AG20443 (cell line): ENCODE results near the gene DYNLT2B.
"Not testable (repeated sequence)": the region's sequence is repeated elsewhere in the genome, so short reads cannot be mapped to it uniquely, and the experiment has no call there.

Source experiments
- DNase-seq: peaks from one replicate; pipeline ENCODE4 v3.0.0; 2012; ENCODE audit warnings: low spot score, mixed read lengths

The DYNLT2B gene

DNA sequence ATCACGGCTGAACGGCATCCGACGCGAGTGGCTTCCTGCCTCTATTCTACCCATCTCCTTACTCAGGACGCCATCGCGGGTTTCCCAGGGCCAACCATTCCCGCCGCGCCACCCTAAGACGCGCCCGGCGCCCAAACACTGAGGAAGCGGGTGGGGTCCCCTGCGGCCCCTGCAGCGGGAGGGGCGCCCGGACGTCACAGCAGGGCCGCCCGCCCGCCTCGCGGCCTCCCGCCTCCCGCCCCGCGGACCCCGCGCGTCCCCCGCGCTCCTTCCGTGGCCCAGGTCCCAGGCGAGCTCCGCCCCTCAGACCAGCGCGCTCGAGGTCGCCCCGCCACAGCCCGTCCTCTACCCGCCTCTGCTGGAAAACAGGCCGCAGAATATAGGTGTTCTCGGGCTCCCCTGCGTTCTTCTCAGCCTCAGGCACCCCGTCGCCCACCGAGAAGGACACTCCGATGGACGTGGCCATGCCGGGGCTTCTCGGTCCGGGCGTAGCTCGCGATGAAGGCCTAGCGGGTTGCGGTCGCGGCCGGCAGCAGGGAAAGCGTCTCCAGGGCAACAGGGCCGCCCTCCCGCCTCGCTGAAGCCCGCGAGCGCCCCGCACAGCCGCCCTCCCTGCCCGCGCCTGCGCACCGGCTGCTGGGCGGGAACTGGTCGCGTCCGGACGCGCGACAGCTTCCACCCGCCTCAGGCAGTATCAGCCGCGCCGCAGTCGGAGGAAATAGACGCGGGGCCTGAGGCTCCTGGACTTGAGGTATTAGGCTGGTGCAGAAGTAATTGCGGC is at the start of gene DYNLT2B:
Gene DYNLT2B, minus strand, starts transcription at position 554 of the 781 bp plus-strand sequence. Its CDS starts 88 bp downstream, at position 466.
- DNase-seq = peak; percentile 100

DNA sequence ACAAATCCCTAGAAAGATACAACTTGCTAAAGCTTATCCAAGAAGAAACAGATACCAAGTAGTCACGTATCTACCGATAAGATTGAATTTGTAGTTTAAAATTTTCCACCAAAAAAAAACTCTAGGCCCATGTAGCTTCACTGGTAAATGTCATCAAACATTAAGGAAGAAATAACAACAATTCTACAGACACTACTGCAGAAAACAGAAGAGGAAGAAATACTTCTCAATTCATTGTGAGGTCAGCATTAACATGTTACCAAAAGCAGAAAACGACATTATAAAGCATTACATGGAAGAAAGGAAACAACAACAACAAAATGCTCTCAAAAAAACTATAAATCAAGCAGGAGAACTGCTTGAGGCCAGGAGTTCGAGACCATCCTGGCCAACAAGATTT is 47.7 kb upstream of the DYNLT2B start:
- no peak for DNase-seq

DNA sequence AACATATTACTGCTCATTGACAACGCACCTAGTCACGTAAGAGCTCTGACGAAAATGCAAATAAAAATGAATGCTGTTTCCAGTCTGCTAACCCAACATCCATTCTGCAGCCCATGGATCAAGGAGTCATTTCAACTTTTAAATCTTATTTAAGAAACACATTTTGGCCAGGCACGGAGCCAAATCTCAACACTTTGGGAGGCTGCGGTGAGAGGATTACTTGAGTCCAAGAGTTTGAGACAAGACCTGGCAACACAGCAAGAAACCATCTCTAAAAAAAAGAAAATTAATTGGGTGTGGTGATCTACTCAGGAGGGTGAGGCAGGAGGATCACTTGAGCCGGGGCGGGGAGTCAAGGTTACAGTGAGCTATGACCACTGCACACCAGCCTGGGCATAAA is 42.5 kb upstream of the DYNLT2B start:
- DNase-seq = no peak

DNA sequence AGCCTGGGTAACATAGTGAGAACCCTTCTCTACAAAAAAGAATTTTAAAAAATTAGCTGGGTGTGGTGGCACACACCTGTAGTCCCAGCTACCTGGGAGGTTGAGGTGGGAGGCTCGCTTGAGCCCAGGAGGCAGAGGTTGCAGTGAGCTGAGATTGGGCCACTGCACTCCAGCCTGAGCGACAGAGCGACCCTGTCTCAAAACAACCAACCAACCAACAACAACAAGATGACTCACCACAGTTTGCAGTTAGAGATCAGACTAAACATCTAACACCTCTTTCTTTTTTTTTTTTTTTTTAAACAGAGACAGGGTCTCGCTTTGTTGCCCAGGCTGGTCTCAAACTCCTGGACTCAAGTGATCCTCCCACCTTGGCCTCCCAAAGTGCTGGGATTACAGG is 40.5 kb upstream of the DYNLT2B start:
- not testable (repeated sequence) for DNase-seq

DNA sequence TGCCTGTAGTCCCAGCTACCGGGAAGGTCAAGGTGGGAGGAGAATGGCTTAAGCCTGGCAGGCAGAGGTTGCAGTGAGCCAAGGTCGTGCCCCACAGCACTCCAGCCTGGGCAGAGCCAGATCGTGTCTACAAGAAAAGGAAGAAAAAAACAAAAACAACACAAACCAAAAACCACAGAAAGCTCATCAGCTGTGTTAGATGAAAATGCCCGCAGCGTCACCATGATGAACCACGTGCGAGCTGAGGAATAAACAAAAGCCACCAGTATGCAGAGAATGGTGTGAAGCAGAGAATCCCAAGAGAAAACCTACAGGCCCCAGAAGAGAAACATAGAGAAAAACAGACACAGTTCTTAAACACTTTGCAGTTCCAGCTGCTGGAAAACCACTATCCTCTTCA is 39.9 kb upstream of the DYNLT2B start:
- DNase-seq = no peak

DNA sequence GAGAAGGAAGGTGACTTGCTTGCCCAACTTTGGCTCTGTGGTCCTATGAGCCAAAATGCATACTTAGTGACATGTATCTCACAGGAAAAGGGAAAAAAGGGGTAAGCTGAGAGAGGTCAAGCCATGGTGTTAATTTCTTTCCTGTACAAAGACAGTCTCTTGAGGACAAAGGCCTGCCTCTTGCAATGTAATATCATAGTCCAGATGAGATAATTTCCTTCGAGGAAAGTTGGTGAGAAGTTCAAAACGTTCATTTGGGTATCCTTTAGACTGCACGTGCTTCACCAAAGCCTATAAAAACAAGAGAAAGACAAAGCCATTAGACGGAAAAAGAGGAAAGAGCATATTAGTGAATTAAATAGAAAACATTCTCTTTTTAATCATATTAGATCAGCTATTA is 38.5 kb upstream of the DYNLT2B start:
- DNase-seq = no peak

DNA sequence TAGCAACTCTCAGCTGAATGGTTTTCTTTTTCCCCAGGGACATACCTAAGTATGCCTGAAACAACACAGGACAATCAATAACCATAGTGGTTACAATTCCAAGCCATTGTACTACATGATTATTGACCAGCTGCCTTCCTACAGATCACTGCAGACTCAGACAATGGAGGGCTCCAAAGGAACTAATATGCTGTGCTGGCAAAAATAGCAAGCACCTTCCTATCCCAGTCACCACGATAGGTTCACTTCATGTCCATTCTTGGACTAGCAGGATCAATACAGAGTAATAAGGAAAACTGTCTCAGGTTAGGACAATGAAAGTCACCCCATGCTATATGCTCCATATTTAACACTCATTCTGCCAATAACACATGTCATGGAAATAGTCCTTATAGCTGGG is 37.6 kb upstream of the DYNLT2B start:
- DNase-seq = no peak

DNA sequence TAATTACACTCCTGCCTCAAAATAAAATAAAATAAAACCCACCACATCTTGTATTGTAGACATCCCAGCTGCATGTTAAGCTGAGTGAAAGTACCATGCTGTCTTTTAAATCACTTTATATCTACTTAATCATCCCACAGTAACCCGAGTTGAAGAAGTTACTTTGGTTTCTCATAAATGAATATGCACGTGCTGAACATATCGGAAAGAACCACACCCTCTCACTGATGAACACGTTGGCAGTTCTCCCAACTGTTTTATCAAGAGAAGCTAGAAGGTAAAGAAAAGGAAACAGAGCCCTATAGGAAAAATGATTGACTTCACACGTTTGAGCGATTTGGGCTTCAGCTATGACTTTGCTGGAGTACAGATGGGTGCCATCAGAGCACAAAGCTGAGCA is 36.1 kb upstream of the DYNLT2B start:
- DNase-seq = no peak

DNA sequence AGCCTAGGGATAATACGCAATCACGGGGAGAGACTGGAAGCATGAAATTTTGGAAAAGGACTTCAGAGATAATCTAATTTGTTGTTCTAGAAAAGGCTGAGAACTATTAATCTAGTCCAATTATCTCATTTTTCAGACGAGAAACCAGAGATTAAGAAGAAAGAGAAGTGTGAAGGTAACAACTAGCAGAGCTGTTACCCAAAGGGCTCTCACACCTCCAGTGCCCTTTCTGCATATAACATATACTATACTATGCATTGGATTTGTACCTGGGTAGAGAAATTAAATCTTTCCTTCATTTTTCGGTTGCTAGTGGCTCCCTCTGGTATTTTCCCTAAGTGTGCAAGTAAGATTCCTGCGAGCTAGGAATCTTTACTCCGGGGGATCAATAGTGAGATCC is 33.5 kb upstream of the DYNLT2B start:
- no peak for DNase-seq

DNA sequence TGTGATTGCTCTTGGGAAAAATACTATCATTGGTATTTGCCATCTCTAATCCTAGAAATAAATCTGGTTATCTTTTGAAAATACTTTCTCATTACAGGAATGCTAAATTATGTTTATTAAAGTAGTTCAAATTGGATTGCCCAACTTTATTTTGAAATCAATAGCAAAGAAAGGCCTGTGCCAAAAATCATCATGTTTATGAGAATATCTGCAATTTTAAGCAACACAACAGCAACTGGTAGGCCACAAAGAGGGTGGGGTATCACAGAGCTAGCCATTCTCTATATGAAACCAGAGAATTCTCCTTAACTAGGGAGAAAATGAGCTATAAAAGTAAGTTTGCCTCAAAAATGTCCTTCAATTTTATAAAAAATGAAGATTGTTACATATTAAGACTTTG is 32.0 kb upstream of the DYNLT2B start:
- no peak for DNase-seq

DNA sequence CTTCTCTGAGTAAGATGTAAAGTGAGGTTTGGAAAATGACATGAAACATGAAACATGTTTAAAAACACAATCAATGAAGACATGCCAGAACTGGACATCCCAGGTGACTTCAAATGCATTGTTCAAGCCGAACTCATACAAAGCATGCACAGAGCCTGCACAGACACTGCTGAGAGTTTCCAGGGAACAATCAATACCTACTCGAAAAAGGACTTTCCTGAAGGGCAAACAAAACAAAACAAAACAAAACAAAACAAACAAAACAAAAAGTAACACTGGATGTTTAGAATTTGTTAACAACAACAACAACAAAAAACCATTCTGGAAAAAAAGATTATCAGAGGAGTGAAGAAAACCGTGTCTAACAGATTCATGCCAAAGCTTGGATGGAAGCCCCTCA is 30.7 kb upstream of the DYNLT2B start:
- DNase-seq = no peak

DNA sequence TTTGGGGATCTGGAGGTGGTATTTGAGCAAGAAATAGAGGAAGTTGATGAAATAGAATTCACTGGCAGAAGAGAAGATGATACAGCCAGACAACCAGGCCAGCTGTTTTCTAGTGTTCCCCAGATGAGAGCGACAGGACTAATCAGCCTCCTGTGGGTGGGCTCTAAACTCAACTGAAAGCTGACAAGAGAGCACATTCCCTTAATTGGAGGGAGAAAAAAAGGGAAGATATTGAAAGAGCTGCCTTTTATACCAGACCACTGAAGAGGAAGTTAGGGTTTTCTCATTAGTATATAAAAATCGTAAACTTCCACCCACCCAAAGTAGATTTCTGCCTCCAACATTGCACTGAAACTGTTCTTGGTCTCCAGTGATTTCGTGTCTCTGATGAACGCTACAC is 26.6 kb upstream of the DYNLT2B start:
- DNase-seq = no peak

DNA sequence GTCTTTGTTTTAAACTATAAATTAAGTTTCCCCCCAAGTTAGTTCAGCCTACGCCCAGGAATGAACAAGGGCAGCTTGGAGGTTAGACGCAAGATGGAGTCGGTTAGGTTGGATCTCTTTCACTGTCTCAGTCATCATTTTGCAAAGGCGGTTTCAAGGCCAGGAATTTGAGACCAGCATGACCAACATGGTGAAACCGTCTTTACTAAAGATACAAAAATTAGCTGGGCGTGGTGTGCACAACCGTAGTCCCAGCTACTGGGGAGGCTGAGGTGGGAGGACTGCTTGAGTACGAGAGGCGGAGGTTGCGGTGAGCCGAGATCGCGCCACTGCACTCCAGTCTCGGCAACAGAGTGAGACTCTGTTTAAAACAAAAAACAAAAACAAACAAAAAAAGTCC is 25.9 kb upstream of the DYNLT2B start:
- not testable (repeated sequence) for DNase-seq

DNA sequence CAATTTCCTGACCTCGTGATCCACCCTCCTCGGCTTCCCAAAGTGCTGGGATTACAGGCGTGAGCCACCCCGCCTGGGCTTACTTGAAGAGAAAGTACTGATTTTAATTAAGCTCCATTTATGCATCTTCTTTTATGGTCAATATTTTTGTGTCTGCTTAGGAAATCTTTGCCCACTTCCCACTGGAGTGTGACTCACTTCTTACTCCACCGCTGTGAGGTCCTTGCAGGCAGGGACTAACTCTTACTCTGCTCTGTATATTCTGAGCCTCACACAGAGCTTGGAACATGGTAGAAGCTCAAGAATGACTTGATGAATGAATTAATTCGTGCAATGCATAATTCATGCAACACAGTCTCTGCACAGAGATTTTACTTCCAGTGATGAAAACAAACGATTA is 23.1 kb upstream of the DYNLT2B start:
- DNase-seq = peak; percentile 71

DNA sequence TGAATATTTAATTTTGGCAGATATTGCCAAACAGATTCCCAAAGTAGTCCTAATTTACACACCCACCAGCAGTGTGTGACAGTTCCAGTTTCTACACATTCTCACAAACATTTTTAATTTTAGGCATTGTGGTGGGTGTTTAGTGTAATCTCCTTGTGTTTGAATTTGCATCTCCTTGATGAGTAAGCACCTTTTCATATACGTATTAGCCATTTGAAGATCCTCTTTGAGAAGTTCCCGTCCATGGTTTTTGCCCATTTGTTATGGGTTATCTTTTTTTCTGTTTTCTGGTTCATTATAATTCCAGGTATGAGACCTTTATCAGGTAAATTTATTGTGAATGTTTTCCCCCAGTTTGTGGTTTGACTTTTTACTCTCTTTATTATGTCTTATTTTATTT is 22.4 kb upstream of the DYNLT2B start:
- no peak for DNase-seq

DNA sequence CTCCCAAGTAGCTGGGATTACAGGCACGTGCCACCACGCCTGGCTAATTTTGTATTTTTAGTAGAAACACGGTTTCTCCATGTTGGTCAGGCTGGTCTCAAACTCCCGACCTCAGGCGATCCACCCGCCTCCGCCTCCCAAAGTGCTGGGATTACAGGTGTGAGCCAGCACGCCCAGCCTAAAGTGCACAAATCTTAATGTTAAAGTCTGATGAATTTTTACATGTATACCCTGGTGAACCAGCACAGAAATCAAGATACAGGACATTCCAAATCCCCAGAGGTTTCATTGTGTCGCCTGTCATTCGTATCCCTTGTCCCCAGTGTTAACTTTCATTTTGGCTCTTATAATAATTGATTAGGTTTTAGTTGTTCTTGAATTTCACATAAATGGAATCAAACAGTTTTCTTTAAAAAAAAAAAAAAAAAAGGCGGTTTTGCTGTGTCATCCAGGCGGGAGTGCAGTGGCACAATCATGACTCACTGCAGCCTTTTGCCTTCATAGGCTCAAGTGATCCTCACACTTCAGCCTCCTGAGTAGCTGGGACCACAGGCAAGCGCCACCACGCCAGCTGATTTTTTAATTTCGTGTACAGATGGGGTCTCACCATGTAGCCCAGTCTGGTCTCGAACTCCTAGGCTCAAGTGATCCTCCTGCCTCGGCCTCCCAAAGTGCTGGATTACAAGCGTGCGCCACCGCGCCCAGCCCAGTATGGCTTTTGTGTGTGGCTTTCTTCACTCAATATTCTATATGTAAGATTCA is 21.6 kb upstream of the DYNLT2B start:
- DNase-seq = peak; percentile 39

DNA sequence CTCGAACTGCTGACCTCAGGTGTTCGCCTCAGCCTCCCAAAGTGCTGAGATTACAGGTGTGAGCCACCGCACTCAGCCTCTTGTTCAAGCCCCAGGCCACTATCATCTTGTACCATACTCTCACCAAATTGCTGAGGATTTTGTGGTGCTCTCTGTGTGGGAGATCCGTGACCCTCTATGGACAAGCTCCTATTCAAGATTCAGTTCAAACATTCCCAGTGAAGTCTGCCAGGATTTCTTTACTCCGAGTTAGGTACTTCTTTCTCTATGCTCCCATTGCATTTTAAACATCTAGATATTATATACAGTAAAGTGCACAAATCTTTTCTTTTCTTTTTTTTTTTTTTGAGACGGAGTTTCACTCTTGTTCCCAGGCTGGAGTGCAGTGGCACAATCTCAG is 21.0 kb upstream of the DYNLT2B start:
- DNase-seq = no peak

DNA sequence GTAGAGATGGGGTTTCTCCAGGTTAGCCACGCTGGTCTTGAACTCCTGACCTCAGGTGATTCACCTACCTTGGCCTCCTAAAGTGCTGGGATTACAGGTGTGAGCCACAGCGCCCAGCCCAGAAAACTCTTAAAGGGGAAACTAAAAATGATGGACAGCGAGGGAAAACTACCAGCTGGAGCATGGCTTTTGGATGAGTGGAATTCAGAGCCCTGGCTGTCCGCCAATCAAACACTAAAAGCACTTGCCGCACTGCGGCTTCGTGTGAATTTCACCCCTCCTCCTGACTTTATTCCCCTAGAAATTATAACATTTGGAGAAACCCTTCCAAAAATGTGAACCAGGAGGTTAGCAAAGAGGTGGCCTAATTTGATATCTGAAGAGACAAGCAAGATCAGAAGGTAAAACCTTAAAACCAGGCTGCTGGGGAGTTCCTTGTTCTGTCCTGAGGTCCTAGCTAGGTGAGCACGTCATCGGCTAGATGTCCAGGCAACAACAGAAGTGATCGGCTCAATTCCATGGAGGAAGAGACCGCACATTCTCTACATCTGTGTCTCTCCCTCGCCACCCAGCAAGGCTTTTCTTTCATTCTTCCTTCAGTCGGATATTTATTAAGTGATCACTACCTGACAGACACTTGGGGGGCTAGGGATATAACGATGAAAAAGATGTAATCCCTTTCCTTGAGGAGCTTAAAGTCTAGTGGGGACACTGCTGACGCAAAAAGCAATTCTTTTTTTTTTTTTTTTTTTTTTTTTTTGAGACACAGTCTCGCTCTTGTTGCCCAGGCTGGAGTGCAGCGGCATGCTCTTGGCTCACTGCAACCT is 18.5 kb upstream of the DYNLT2B start:
- no peak for DNase-seq

DNA sequence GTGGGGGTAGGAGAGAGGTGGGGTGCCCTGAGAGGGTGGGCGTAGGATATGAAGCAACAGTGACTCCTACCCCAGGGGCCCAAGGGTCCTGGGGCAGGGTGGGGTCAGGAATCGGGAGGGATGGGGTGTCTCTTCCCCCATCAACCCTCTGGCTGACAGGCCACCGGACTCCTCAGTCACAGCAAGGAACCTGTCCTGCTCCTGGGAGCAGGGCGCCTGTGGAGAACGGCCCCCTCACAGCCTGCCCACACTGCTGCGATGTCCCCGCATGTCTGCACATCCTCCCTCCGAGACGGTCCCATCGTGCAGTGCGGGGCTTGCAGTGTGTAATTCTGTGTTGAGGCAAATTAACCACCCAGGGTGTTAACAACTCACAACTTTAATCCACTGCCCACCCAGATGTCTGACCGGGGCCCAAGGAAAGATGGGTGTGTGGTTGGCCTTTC is 17.5 kb upstream of the DYNLT2B start:
- DNase-seq = no peak

DNA sequence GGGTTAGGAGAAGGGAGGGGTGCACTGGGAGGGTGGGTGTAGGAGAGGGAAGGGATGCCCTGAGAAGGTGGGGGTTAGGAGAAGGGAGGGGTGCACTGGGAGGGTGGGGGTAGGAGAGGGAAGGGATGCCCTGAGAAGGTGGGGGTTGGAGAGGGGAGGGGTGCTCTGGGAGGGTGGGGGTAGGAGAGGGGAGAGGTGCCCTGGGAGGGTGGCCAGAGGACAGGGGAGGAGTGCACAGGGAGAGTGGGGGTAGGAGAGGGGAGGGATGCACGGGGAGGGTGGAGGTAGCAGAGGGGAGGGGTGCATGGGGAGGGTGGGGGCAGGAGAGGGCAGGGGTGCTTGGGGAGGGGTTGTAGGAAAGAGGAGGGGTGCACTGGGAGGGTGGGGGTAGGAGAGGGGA is 16.9 kb upstream of the DYNLT2B start:
- DNase-seq = no peak

DNA sequence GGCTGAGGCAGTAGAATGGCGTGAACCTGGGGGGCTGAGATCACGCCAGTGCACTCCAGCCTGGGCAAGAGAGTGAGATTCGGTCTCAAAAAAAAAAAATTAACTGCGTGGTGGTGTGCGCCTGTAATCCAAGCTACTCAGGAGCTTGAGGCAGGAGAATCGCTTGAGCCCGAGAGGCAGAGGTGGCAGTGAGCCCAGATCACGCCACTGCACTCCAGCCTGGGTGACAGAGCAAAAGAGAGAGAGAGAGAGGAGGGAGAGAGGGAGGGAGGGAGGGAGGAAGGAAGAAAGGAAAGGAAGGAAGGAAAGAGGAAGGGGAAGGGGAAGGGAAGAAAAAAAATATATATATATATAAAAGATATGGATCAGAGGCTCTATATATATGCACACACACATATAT is 14.1 kb upstream of the DYNLT2B start:
- no peak for DNase-seq

DNA sequence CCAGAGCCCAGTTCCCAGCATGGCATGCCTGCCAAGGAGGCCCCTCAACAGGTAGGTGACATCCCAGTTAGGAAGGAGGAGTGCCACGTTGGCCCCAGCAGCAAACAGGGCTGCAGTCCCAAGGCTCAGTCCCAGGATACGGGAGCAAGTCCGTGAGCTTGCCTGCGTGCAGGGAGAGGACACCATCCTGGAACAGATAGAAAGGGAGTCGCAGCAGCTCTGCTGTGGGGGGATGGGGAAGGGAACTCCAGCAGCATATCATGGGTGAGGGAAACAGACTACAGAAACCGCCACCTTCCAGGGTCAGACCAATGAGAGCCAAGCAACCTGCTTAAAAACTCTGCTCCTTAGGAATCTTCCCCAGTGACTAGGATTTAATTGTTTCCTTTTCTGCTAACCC is 9.4 kb upstream of the DYNLT2B start:
- DNase-seq = peak; percentile 35

DNA sequence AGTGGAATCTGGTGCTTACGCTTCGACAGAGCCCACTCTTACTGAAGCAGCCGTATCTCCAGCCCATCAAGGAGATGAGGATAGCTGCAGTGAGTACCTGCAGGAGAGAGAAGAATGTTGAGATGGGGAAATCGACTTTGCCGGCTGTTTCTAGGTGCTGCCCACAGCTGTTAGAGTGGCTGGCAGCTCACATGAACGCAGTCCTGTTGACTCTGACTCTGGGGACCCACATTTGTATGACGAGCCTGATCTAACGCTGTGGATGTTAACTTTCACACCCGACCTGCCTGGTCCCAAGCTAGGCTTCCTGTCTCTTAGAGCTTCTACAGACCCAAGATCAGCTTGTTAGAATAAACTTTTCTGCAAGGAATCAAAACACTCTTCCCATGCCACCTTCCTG is 8.9 kb upstream of the DYNLT2B start:
- DNase-seq = no peak
